ENCODE results near the gene PSTPIP1.

Gene PSTPIP1

DNA sequence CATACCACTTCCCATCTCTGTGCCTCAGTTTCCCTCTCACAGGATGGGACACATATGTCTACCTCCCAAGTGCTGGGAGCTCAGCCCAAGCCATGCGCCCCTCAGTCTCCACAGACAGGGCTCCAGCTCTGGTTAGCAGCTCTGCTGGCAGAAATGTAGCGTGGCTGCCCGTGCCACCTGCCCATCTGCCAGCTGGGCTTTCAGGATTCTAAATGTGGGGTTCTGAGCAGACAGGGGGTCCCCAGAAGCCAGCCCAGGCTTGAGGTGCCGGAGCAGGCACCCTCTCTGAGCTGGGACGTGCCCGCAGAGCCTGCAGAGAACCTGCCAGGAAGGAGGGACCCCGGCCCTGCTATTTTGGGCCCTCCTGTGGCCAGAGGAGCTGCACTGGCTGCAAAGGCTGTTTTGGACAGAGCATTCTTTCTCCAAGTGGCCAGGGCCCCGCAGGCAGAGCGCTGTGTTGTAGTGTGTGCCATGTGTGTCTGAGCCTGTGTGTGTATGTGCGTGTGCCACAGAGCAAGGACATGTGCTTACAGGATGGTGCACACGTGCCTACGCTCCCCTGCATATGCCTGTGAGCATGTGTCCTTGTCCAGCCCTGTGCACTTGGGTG lies 31.7 kb downstream of the PSTPIP1 start:
- TF ChIP-seq, protein P1, sequence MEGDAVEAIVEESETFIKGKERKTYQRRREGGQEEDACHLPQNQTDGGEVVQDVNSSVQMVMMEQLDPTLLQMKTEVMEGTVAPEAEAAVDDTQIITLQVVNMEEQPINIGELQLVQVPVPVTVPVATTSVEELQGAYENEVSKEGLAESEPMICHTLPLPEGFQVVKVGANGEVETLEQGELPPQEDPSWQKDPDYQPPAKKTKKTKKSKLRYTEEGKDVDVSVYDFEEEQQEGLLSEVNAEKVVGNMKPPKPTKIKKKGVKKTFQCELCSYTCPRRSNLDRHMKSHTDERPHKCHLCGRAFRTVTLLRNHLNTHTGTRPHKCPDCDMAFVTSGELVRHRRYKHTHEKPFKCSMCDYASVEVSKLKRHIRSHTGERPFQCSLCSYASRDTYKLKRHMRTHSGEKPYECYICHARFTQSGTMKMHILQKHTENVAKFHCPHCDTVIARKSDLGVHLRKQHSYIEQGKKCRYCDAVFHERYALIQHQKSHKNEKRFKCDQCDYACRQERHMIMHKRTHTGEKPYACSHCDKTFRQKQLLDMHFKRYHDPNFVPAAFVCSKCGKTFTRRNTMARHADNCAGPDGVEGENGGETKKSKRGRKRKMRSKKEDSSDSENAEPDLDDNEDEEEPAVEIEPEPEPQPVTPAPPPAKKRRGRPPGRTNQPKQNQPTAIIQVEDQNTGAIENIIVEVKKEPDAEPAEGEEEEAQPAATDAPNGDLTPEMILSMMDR (IDR thresholded peaks at IDR 0.05; ENCODE audit: insufficient read depth, low read length, poor library complexity, severe bottlenecking) = no peak
- DNase-seq (ENCODE audit: extremely low read depth, insufficient read length) = no peak

DNA sequence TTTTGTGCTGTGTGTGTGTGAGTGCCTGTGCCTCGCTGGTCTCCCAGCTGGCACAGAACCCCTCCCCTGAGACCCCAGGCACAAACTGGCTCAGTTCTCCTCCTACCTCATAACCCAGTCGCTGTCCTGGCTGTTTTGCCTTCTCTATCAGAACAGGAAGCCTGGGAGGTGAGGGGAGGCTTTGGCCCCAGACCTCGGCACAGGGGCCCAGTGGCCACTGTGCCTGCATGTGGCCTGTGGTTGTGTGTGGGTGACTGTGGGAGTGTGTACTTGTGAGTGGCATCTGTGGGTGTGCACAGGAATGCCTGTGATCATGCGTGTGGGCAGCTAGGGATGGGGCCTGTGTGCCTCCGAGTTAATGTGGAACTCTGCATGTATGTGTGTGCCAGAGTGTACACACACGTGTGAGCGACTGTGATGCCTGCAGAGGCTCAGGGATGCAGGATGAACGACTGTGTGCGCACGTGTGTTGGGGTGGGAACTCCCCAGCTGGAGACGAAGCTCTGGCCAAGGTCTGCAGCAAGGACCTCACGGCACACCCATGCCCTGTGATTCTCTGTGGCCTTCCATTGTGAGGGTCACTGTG lies 32.3 kb downstream of the PSTPIP1 start:
- Histone ChIP-seq H3K27me3 (replicated peaks; ENCODE audit: control insufficient read depth, insufficient read depth, low read length) (no peaks in the 10 kb centered on the region), H3K36me3 (ENCODE audit: control insufficient read depth, insufficient read depth, low read length) (peaks cover 3% of the 10 kb centered on the region; the same call in 1 of the 2 replicates), H3K4me3 (replicated peaks; ENCODE audit: low read depth, low read length) (no peak overlapping the region)
- TF ChIP-seq, protein P1 (IDR thresholded peaks at IDR 0.05; ENCODE audit: insufficient read depth, low read length, poor library complexity, severe bottlenecking) = no peak
- no peak for DNase-seq (ENCODE audit: extremely low read depth, insufficient read length)

More for the DNA sequence above, 31.7 kb downstream of the PSTPIP1 start:
- H3K27me3 ChIP-seq (replicated peaks; ENCODE audit: control insufficient read depth, insufficient read depth, low read length) = no peaks in the 10 kb centered on the region
- no peak overlapping the region for H3K4me3 ChIP-seq (replicated peaks; ENCODE audit: low read depth, low read length)
- H3K36me3 ChIP-seq (ENCODE audit: control insufficient read depth, insufficient read depth, low read length) = peaks cover 3% of the 10 kb centered on the region; the same call in 1 of the 2 replicates

DNA sequence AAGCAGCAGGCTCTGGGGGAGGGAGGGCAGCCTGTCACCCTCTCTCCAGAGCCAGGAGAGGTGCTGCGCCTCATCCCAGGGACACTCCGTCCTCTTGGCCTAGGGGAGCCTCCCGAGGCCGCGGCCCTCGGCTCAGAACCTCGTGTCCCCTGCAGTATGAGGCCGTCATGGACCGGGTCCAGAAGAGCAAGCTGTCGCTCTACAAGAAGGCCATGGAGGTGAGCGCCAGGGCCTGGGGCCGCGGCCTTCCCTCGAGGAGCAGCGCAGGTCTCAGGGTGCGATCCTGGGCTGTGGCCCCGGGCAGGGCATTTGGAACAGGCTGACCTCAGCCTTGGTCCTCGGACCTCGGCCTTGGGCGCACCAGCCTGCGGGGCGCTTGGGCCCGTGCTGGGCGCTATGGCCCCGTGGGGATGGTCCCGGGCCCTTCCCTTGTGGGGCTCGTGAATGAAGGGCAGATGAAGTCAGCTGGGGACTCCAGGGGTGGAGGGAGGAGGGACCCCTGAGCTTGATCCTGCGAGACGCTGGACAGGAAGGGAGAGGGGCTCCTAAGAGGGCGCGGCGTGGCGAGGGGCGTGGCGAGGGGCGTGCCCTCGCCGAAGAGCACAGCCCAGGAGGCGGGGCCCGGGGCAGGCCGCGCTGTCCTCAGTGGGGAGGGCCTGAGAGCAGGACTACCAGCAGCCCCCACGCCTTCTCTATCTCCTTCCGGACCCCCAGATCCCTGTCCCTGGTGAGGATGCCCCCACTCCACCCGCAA lies 32.9 kb downstream of the PSTPIP1 start:
- H3K36me3 ChIP-seq (ENCODE audit: control insufficient read depth, insufficient read depth, low read length) = peaks cover 3% of the 10 kb centered on the region
- TF ChIP-seq, protein P1 (IDR thresholded peaks at IDR 0.05; ENCODE audit: insufficient read depth, low read length, poor library complexity, severe bottlenecking) = no peak
- H3K4me3 ChIP-seq (replicated peaks; ENCODE audit: low read depth, low read length) = no peak overlapping the region
- no peak for DNase-seq (ENCODE audit: extremely low read depth, insufficient read length)
- H3K27me3 ChIP-seq (replicated peaks; ENCODE audit: control insufficient read depth, insufficient read depth, low read length) = no peaks in the 10 kb centered on the region

DNA sequence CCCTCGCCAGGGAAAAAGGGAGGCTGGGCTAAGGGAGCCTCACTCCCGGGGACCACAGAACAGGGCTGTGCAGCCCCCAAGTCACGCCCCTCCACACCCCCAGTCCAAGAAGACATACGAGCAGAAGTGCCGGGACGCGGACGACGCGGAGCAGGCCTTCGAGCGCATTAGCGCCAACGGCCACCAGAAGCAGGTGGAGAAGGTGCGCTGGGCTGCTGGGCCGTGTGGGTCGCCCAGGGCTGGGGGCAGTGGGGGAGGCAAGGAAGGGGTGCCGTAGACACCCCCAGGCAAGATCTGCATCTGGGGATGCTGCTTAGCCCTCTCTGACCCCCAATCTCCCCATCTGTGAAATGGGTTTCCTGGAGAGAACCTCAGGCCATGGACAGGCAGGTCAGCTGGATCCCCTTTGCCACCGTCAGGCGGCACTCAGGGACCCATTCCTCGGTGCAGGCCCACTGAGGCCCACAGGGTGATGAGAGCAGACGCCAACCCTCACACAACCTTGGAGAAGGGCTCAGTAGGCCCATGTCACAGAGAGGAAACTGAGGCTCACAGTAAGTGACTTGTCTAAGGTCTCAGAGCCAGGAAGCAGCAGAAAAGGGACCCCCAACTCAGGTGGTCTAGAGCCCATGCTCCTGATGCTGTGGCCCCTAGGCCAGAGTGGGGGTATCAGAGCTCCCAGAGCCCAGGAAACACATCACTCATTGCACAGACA lies 33.7 kb downstream of the PSTPIP1 start:
- Histone ChIP-seq H3K4me3 (replicated peaks; ENCODE audit: low read depth, low read length) (no peak overlapping the region), H3K36me3 (ENCODE audit: control insufficient read depth, insufficient read depth, low read length) (peaks cover 3% of the 10 kb centered on the region), H3K27me3 (replicated peaks; ENCODE audit: control insufficient read depth, insufficient read depth, low read length) (no peaks in the 10 kb centered on the region)
- TF ChIP-seq, protein P1 (IDR thresholded peaks at IDR 0.05; ENCODE audit: insufficient read depth, low read length, poor library complexity, severe bottlenecking) = no peak
- no peak for DNase-seq (ENCODE audit: extremely low read depth, insufficient read length)

DNA sequence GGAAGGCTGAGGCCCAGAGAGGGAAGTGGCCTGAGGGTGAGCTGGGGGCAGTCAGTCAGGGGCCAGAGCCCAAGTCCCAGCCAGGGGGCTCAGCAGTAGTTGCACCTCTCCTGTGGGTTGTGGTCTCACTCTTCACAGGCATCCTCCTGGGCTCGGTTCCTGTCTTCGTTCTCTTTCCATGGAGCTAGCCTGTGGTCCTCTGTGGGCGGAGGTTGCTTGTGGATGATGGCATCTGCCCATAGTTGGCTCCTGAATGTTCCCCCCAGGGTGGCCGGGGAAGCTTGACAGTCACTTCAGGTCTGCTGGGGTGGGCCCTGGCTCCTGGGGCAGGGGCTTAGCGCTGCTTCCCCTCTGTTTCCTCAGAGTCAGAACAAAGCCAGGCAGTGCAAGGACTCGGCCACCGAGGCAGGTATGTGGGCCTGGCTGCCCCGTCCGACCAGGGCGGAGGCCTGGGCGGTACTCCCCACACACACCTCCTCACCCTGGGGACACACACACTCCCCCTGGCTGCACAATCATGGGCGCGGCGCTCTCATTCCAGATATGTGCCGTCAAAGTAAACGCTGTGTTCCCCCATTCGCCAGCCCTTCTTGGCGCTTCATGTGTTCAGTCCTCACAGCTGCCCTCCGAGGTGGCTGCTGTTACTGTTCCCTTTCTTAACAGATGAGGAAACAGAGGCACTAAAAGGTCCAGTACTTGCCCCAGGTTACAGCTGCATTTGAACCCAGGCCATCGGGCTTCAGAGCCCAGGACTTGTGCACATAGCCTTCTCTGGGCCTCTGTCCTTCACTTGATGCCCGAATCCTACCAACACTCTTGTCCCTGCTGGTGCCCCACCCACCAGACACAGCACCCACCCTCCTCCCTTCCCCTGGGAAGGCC lies 34.5 kb downstream of the PSTPIP1 start:
- H3K4me3 ChIP-seq (replicated peaks; ENCODE audit: low read depth, low read length) = no peak overlapping the region
- no peaks in the 10 kb centered on the region for H3K27me3 ChIP-seq (replicated peaks; ENCODE audit: control insufficient read depth, insufficient read depth, low read length)
- H3K36me3 ChIP-seq (ENCODE audit: control insufficient read depth, insufficient read depth, low read length) = peaks cover 3% of the 10 kb centered on the region
- TF ChIP-seq, protein P1 (IDR thresholded peaks at IDR 0.05; ENCODE audit: insufficient read depth, low read length, poor library complexity, severe bottlenecking) = no peak
- no peak for DNase-seq (ENCODE audit: extremely low read depth, insufficient read length)

All from GM06990 (cell line).